ENCODE measurements around the gene PLCXD3. TPM values are rescaled to one million over a fixed set of nuclear protein-coding genes. Genes with fewer than 3 reads are reported as not detected.

Gene PLCXD3
- total RNA-seq, 3 donors from 2014 or later = 0.29 to 1.6 (median 1.2) TPM

DNA sequence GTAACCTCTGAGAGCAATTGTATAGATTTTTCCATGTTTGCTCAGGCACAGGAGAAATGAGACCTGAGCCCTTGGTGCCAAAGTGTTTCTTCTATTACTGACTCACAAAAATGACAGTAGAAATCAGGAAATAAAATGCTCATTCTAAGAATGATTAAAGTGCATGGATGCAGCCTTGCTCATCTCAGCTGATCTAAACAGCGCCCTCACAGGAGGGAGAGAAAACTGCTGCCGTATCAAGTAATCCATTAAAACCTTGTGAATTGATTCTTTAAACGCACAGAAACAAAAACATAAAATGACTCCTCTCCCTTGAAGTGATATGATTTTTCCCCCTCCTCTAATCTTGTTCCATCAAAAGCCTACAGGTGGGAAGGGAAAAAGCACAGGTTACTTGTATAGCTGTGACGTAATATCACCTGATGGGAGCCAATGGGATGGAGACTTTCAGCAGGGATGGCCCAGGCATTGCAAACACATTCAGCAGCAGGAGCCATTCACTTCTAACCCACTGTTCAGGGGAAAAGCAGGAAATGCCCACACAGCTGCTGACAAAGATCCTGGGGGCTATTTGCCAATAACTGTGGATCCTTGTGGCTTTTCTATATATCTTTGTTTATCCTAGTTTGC is 76.7 kb downstream of the PLCXD3 start:
- ATAC-seq (no peak), DNase-seq (no peak)
- TF ChIP-seq, protein P1, sequence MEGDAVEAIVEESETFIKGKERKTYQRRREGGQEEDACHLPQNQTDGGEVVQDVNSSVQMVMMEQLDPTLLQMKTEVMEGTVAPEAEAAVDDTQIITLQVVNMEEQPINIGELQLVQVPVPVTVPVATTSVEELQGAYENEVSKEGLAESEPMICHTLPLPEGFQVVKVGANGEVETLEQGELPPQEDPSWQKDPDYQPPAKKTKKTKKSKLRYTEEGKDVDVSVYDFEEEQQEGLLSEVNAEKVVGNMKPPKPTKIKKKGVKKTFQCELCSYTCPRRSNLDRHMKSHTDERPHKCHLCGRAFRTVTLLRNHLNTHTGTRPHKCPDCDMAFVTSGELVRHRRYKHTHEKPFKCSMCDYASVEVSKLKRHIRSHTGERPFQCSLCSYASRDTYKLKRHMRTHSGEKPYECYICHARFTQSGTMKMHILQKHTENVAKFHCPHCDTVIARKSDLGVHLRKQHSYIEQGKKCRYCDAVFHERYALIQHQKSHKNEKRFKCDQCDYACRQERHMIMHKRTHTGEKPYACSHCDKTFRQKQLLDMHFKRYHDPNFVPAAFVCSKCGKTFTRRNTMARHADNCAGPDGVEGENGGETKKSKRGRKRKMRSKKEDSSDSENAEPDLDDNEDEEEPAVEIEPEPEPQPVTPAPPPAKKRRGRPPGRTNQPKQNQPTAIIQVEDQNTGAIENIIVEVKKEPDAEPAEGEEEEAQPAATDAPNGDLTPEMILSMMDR (IDR thresholded peaks at IDR 0.05) = no peak
- no peaks in the 10 kb centered on the region for H3K4me1 ChIP-seq (ENCODE audit: low read depth)
- intact Hi-C loops (cut with DNase I, micrococcal nuclease) = no loop called here
- H3K4me3 ChIP-seq = no peak overlapping the region
- H3K9me3 ChIP-seq = no peaks in the 10 kb centered on the region
- H3K36me3 ChIP-seq (ENCODE audit: low read depth) = no peaks in the 10 kb centered on the region

DNA sequence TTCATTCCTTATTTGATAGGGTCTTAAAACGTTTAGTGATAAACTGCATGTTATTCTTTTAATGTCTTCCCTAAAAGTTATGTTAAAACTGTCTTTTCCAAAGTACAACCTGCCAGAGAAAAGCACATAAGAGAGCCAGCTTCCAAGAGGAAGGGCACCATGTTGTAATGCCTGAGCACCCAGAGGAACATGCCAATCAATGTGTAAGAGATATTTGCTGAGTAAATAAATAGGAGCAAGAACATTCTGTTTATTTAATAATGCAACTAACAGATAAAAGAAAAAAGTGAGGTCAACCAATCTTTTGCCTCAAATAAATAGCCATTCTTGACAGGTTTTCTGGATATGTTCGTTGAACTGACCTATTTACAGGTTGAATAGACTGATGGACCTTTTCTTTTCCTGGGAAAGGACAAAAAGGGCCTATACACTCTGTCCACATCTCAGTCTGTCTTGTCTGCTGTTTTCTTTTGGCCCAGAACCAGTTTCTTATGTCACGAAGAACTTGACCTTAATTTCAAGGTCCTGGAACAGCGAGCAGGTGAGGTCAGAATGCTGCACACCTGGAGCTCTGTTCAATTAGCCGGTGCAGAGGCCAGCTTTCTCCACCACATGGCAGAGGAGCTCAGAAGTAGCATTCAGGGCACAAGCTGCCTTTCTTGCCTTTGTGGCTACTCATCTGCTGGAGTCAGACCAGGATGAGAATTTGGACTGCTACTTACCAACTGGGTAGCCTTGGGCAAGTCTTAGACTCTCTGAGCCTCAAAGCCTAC is 77.7 kb downstream of the PLCXD3 start:
- no peak for ATAC-seq

DNA sequence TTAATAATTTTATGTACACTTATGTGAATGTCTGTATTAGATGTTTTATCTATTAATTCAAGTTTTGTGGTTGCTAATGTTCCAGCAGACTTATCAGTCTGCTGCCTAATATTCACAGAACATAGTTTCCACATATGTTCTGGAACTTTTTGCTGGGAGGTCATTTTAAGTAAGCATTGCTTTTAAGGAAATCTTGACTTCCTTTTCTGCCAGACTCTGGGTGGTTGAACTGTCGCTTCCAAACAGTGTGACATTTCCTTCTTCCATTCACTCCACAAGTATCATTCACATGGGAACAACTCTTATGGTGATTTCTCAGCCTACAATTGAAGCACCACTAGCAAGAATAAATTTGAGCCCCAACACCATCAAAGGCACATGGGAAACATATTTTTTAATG is 82.9 kb downstream of the PLCXD3 start:
- DNase-seq = no peak
- ATAC-seq = no peak
- TF ChIP-seq, protein P1 (IDR thresholded peaks at IDR 0.05) = no peak
- Histone ChIP-seq H3K4me3 (no peak overlapping the region), H3K4me1 (ENCODE audit: low read depth) (no peaks in the 10 kb centered on the region), H3K36me3 (ENCODE audit: low read depth) (no peaks in the 10 kb centered on the region), H3K9me3 (no peaks in the 10 kb centered on the region)
- intact Hi-C loops (cut with DNase I, micrococcal nuclease) = no loop called here

More for the DNA sequence above, 77.7 kb downstream of the PLCXD3 start:
- no peak for DNase-seq
- intact Hi-C loops (cut with DNase I, micrococcal nuclease) = no loop called here
- TF ChIP-seq, protein P1 (IDR thresholded peaks at IDR 0.05) = no peak
- H3K36me3 ChIP-seq (ENCODE audit: low read depth) = no peaks in the 10 kb centered on the region
- no peaks in the 10 kb centered on the region for H3K4me1 ChIP-seq (ENCODE audit: low read depth)
- no peaks in the 10 kb centered on the region for H3K9me3 ChIP-seq
- no peak overlapping the region for H3K4me3 ChIP-seq

DNA sequence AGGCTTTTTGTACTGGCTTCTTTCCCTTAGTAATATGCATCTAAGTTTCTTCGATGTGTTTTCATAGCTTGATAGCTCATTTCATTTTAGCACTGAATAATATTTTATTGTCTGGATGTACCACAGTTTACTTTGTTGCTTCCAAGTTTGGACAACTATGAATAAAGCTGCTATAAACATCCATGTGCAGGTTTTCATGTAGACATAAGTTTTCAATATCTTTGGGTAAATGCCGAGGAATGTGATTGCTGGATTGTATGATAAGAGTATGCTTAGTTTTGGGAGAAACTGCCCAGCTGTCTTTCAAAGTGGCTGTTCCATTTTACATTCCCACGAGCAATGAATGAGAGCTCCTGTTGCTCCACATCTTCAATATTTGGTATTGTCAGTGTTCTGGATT is 84.7 kb downstream of the PLCXD3 start:
- Histone ChIP-seq H3K36me3 (ENCODE audit: low read depth) (no peaks in the 10 kb centered on the region), H3K4me3 (no peak overlapping the region), H3K9me3 (no peaks in the 10 kb centered on the region), H3K4me1 (ENCODE audit: low read depth) (no peaks in the 10 kb centered on the region)
- intact Hi-C loops (cut with DNase I, micrococcal nuclease) = no loop called here
- TF ChIP-seq, protein P1 (IDR thresholded peaks at IDR 0.05) = no peak
- no peak for ATAC-seq
- DNase-seq = no peak

DNA sequence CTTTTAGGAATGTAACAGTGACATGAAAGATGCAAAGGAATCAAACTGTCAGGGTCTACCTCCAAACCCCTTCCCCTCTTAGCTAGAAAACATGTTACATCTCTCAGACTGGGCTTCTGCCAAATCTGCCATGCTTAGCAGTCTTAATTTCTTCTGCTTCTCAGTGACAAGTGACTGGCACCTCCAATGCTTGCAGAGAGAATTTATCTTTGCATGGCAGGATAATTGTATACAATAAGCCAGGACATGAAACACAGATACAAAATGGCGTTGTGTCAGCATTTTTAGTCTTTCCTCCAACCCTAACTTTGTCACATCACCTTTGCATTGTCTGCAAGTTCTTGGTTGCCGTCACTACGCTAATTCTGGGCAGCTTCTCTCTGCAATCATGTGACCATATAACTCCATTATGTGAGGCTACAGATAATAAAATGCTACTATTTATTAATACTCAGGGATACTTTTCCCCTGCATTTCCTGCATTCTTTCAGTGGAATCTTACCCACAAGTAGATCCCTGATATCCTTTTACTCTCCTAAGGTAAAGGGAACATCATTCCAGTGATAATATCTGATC is 89.8 kb downstream of the PLCXD3 start:
- Histone ChIP-seq H3K36me3 (ENCODE audit: low read depth) (no peaks in the 10 kb centered on the region), H3K9me3 (no peaks in the 10 kb centered on the region), H3K4me3 (no peak overlapping the region), H3K4me1 (ENCODE audit: low read depth) (no peaks in the 10 kb centered on the region)
- ATAC-seq (no peak), DNase-seq (no peak)
- TF ChIP-seq, protein P1 (IDR thresholded peaks at IDR 0.05) = no peak
- intact Hi-C loops (cut with DNase I, micrococcal nuclease) = no loop called here
